ENCODE results near the gene PLA2G6.

DNA sequence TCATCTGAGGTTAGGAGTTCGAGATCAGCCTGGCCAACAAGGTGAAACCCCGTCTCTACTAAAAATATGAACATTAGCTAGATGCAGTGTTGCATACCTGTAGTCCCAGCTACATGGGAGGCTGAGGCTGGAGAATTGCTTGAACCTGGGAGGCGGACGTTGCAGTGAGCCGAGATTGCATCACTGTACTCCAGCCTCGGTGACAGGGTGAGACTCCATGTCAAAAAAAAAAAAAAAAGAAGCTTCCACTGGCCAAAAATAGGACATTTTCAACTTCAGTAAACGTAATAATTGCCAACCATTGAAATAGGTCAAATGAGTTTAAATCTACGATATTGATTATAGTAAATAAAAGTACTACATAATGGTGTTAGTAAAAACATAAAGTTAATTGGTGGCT is 78.0 kb downstream of the PLA2G6 start:
- TF ChIP-seq, protein P1, sequence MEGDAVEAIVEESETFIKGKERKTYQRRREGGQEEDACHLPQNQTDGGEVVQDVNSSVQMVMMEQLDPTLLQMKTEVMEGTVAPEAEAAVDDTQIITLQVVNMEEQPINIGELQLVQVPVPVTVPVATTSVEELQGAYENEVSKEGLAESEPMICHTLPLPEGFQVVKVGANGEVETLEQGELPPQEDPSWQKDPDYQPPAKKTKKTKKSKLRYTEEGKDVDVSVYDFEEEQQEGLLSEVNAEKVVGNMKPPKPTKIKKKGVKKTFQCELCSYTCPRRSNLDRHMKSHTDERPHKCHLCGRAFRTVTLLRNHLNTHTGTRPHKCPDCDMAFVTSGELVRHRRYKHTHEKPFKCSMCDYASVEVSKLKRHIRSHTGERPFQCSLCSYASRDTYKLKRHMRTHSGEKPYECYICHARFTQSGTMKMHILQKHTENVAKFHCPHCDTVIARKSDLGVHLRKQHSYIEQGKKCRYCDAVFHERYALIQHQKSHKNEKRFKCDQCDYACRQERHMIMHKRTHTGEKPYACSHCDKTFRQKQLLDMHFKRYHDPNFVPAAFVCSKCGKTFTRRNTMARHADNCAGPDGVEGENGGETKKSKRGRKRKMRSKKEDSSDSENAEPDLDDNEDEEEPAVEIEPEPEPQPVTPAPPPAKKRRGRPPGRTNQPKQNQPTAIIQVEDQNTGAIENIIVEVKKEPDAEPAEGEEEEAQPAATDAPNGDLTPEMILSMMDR (IDR thresholded peaks at IDR 0.05): no peak
- no peak for TF ChIP-seq POLR2A (IDR thresholded peaks at IDR 0.05)

Measured in esophagus squamous epithelium (tissue), 4 donors.